ENCODE measurements around the gene LBP. TPM values are rescaled to one million over a fixed set of nuclear protein-coding genes. Genes with fewer than 3 reads are reported as not detected.

The LBP gene, protein sequence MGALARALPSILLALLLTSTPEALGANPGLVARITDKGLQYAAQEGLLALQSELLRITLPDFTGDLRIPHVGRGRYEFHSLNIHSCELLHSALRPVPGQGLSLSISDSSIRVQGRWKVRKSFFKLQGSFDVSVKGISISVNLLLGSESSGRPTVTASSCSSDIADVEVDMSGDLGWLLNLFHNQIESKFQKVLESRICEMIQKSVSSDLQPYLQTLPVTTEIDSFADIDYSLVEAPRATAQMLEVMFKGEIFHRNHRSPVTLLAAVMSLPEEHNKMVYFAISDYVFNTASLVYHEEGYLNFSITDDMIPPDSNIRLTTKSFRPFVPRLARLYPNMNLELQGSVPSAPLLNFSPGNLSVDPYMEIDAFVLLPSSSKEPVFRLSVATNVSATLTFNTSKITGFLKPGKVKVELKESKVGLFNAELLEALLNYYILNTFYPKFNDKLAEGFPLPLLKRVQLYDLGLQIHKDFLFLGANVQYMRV
- not detected in 2 replicates for total RNA-seq (2014; rRNA removed; shearing (Covaris generic); ENCODE audit: low replicate concordance)

DNA sequence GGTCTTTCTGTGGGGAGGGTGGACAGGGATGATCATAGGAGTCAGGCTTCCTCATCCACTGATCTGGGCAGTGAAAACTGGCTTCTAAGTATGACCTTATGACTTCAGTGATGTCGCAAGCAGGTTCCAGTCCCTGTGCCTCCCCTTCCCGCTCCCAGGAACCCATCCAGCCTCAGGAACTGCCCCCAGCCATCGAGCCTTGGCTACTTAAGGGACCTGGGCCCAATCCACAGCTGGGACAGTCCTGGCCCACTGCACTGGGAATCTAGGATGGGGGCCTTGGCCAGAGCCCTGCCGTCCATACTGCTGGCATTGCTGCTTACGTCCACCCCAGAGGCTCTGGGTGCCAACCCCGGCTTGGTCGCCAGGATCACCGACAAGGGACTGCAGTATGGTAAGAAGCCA is at the start of gene LBP:
LBP (plus strand) TSS at position 236 of the 405 bp plus-strand sequence; CDS start at position 271, 35 bp downstream.
- Histone ChIP-seq H3K36me3 (no peaks in the 10 kb centered on the region), H3K4me3 (no peak within 1 kb of the TSS), H3K9me3 (no peaks in the 10 kb centered on the region), H3K27me3 (no peaks in the 10 kb centered on the region)
- DNase-seq, result no peak

DNA sequence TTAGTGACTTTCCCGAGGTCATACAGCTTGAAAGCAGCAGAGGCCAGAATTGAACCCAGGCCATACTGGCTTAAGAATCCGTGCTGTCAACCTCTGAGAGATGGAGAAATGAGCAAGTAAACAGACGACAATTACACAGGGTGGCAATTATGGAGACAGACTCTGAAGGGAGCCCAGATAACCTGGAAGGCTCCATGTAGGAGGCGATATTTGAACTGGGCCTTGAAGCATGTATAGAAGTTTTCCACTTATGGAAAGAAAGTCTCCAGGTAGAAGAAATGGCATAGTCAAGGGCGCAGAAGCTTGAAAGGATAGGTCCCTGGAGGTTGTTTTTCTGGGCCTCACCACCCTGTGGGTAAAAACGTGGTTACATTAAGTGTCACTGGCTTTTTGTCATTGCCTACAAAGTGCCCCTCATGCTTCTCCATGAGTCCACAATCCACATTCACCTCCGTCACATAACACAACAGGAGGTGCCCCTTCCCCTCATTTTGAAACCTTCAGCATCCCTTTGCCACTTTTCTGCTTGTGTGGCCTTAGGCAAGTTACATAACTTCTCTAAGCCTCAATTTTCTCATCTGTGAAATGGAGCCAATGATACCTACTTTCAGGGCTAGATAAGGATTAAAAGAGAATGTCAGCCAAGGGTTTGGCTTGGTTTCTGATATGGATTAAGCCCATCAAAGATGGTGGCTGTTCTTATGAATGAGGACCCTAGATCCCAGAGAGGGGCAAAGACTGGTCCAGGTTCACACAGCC is 48.2 kb upstream of the LBP start:
- no peaks in the 10 kb centered on the region for H3K9me3 ChIP-seq
- no peak for DNase-seq
- no peak overlapping the region for H3K4me3 ChIP-seq
- no peaks in the 10 kb centered on the region for H3K36me3 ChIP-seq
- no peaks in the 10 kb centered on the region for H3K27me3 ChIP-seq

DNA sequence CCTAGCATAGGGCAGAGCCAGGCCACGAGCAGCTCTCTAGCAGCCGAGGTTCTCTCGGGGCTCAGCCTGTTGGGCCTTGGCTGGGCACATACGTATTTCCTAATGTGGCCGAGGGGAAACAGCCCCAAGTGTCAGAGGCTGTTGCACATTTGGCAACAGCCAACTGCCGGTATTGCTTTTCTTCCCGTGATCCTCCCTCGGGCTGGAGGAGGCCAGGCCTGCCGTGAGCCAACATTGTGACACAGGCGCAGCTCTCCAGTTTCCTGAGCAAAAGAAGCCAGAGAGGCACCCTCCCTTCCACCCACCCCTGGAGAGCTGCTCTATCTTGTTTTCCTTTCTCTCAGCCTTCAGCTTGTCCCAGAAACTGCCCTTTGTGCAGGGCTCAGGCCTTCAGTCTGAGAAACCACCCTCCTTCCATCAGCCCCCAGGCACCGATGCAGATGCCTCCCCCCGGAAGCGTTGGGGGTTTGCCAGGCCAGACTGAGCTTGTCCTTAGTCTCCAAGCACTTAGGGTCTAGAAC is 47.5 kb upstream of the LBP start:
- no peak overlapping the region for H3K4me3 ChIP-seq
- H3K36me3 ChIP-seq, result no peaks in the 10 kb centered on the region
- no peak for DNase-seq
- H3K27me3 ChIP-seq, result no peaks in the 10 kb centered on the region
- no peaks in the 10 kb centered on the region for H3K9me3 ChIP-seq

DNA sequence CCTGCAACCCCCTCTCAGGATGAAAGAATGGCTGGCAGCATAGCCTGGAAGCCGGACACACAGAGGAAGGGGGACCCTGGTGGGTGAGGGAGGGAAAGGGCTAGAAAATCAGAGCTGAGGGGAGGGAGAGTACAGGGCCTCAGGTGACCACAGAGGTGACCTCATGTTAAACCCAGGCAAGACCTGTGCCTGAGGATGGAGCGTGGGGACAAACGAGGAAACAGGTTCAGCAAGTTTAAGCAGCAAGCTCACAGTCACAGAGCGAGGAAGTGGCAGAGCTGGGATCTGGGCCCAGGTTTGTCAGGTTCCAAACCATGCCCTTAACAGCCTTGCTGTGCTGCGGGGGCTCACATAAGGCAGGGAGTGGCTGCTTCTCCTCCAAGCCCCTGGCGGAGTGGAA is 46.3 kb upstream of the LBP start:
- no peak for DNase-seq
- Histone ChIP-seq H3K36me3 (no peaks in the 10 kb centered on the region), H3K9me3 (no peaks in the 10 kb centered on the region), H3K4me3 (no peak overlapping the region), H3K27me3 (no peaks in the 10 kb centered on the region)

DNA sequence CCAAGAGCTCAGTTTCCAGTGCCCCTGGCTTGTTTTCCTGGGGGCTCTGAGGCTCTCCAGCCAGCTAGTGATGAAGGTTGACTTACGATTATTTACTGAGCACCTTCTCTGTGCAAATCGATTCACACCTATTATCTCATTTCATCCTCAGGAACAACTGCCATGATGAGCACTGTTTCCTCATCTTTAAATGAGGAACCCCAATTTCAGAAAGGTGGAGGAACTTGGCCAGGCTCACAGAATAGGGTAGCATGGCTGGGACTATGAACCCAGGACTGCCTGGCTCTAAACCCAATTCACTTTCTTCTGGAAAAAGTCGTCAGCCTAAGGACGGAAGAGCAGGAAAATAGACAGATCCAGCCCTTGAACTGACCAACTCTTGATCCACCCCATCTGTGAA is 45.8 kb upstream of the LBP start:
- Histone ChIP-seq H3K4me3 (no peak overlapping the region), H3K27me3 (no peaks in the 10 kb centered on the region), H3K36me3 (no peaks in the 10 kb centered on the region), H3K9me3 (no peaks in the 10 kb centered on the region)
- DNase-seq, result no peak

DNA sequence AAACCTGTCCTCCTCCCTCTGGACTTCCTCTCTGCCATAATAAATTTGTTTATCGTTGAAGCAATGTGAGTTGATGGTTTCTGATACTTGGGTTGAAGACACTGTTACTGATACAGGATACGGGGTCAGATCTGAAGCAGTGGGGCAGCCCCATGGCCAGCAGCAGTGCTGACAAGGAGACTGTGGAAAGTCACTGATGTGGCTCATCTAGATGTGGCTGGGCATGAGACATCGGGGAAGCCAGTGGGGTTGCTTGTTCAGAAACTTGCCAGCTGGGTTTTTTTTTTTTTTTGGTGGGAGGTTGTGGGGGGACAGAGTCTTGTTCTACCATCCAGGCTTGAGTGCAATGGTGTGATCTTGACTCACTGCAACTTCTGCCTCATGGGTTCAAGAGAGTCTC is 45.0 kb upstream of the LBP start:
- H3K27me3 ChIP-seq, result no peaks in the 10 kb centered on the region
- H3K36me3 ChIP-seq, result no peaks in the 10 kb centered on the region
- no peaks in the 10 kb centered on the region for H3K9me3 ChIP-seq
- H3K4me3 ChIP-seq, result no peak overlapping the region
- DNase-seq, result no peak

DNA sequence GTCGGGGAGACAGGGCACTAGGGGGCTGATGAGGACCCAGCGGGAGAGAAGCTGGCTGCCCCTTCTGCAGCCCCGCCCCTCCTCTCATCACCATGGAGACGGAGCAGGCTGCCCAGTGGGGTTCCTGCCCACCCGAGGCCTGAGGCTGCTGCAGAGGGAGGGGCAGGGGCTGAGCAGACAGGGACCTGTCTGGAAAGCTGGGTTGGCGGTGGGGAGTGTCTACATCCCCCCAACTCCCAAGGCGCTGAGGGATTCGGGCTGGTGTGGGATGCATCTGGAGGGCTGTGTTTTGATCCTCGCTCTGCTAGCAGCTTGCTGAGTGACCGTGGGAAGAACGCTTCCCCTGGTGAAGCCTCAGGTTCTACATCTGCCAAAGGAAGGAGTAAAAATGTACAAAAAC is 43.5 kb upstream of the LBP start:
- Histone ChIP-seq H3K4me3 (no peak overlapping the region), H3K9me3 (no peaks in the 10 kb centered on the region), H3K36me3 (no peaks in the 10 kb centered on the region), H3K27me3 (no peaks in the 10 kb centered on the region)
- DNase-seq, result no peak

DNA sequence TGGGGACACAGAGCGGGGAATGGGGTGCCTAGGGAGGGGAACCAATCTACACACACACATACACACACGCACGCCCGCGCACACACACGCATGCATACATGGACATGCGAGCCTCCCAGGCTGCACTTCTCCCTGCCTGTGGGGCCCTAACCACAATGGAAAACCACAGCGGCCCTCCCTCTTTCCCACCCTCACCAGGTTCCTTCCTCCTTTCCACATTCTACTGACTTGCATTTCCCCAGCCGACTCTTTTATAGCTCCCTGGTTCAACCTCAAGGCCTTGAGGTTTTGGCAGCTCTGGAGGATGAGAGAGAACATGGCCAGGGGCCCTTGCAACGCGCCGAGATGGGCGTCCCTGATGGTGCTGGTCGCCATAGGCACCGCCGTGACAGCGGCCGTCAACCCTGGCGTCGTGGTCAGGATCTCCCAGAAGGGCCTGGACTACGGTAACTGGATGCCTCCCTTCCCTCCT is 42.3 kb upstream of the LBP start, which contains the start of gene BPI:
BPI (plus strand) TSS at position 249 of the 472 bp plus-strand sequence; CDS start at position 317, 68 bp downstream.
- DNase-seq, result no peak
- Histone ChIP-seq H3K9me3 (peaks cover 3% of the 10 kb centered on the region; the same call in 1 of the 2 replicates), H3K27me3 (no peaks in the 10 kb centered on the region), H3K36me3 (no peaks in the 10 kb centered on the region), H3K4me3 (no peak within 1 kb of the TSS)

DNA sequence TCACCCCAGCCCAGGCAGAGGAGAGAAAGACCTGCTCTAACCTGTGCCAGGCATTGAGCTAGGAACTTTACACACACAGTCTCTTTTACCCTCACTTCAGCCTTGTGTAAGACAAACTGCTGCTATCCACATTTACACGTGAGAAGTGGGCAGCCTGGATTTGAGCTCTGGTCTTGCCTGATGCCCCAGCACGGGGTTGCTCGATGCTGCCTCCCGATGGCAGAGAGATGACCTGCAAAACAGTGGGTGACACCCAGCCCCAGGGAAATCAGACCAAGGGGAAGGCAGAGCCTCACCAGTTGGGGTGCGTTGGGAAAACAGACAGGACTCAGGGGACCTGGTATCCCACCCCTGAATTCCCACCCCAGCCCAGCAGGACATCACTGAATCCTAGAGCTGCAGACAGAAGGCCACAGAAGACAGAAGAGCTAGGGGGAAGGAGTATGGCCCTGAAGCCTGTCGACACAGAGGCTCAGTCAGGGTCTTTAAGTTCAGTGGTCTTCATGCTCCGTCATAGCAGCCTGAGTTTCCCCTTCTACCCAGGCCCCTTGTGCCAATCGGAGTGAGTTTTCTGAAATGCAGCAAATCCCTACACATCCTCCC is 41.3 kb upstream of the LBP start:
- Histone ChIP-seq H3K36me3 (no peaks in the 10 kb centered on the region), H3K27me3 (no peaks in the 10 kb centered on the region), H3K4me3 (no peak overlapping the region), H3K9me3 (peaks cover 3% of the 10 kb centered on the region; the same call in 1 of the 2 replicates)
- peak; percentile 40 for DNase-seq

DNA sequence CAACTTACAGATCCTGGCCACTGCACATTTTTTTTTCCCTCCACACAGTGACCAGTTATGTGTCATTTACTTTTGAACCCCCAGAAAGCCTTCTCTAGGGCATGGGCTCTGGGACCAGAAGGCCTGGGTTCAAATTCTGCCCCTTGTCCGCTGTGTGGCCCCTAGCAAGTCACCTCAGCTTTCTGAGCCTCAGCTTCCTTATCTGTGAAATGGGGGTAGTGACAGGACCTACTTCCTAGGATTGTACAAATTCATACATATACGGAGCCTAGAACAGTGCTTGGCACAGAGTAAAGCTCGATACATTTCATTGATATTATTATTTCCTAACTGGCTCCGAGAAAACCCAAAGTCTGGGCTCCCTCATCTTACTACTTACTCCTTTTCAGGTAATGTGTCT is 40.7 kb upstream of the LBP start:
- no peak for DNase-seq
- no peak overlapping the region for H3K4me3 ChIP-seq
- H3K9me3 ChIP-seq, result peaks cover 3% of the 10 kb centered on the region; the same call in 1 of the 2 replicates
- no peaks in the 10 kb centered on the region for H3K36me3 ChIP-seq
- H3K27me3 ChIP-seq, result no peaks in the 10 kb centered on the region

DNA sequence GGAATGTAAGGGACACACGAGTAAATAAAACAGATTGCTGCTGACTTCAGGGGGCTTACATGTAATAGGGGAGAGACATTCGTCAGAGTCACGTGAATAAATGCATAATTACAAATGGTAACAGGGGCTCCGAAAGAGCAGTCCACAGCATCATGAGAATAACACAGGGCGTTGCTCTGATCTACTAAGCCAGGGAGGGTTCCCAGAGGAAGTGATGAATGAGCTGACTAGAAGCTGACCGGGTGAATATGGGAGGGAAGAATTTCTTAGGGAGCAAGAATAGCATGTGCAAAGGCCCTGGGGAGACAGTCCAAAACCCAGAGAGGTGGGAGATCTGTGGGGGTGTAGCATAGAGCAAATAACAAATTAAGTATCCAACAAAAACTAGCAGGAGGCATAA is 39.9 kb upstream of the LBP start:
- peaks cover 3% of the 10 kb centered on the region; the same call in 1 of the 2 replicates for H3K9me3 ChIP-seq
- H3K27me3 ChIP-seq, result no peaks in the 10 kb centered on the region
- H3K36me3 ChIP-seq, result no peaks in the 10 kb centered on the region
- DNase-seq, result no peak
- H3K4me3 ChIP-seq, result no peak overlapping the region

DNA sequence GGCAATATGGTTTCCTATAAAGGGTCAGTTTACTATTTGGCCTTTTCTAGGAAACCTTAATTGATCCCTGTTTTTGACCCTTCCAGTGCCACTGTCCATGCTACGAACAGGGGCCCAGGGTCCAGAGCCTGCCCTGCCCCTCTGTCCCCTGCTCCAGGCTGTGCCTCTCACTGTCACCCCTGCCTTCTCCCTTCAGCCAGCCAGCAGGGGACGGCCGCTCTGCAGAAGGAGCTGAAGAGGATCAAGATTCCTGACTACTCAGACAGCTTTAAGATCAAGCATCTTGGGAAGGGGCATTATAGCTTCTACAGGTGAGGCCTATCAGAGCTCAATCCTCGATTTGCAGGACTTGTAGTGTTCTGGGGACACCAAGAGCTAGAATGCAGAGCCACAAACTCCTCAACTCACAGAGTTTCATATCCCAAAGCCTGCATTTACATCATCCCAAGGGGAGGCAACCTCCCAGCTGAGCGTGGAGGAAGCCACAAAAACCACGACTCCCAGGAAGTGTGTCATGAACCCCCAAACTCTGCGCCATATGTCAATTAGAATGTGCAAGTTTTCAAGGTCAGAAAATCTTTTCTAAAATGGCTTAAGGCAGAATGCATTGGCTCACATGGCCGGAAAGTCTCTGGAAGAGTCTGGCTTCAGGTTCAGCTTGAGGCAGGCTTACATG is 38.8 kb upstream of the LBP start:
- no peaks in the 10 kb centered on the region for H3K27me3 ChIP-seq
- no peaks in the 10 kb centered on the region for H3K36me3 ChIP-seq
- H3K9me3 ChIP-seq, result peaks cover 3% of the 10 kb centered on the region; the same call in 1 of the 2 replicates
- H3K4me3 ChIP-seq, result no peak overlapping the region
- DNase-seq, result no peak

DNA sequence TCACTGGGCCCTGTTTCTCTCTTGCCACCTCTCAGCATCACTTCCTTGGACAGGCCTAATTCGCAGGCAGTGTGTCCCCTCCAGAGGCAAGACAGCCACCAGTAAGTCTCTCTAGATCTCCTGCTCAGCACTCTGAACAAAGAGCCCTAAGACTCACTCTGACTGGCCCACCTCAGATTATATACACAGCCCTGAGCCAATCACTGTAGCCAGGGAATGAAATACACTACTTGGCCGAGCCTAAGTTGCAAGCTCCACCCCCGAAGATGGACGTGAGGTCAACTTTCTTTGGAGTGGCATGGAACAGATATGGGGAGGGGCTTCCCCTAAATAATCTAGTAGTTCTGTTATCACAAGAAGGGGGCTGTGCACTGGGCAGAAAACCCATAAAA is 38.2 kb upstream of the LBP start:
- Histone ChIP-seq H3K4me3 (no peak overlapping the region), H3K9me3 (peaks cover 3% of the 10 kb centered on the region; the same call in 1 of the 2 replicates), H3K36me3 (no peaks in the 10 kb centered on the region), H3K27me3 (no peaks in the 10 kb centered on the region)
- DNase-seq, result no peak

DNA sequence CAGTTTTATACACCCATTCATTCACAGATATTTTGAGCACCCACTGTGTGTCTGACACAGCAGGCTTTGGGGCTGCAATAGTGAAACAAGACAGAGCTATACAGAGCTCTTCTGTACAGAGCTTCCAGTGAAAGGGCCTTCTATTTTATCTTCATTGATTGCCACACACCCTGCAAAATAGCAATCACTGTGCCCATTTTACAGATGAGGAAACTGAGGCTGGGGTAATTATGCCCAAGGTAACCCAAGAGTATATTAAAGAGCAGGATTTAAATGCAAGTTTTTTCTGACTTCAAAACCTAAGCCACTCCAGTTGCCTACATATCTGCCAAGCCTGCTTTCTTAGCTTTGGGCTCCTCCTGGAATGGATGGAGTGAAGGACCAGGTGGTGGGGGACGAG is 37.8 kb upstream of the LBP start:
- Histone ChIP-seq H3K27me3 (no peaks in the 10 kb centered on the region), H3K4me3 (no peak overlapping the region), H3K9me3 (peaks cover 3% of the 10 kb centered on the region; the same call in 1 of the 2 replicates), H3K36me3 (no peaks in the 10 kb centered on the region)
- DNase-seq, result no peak

DNA sequence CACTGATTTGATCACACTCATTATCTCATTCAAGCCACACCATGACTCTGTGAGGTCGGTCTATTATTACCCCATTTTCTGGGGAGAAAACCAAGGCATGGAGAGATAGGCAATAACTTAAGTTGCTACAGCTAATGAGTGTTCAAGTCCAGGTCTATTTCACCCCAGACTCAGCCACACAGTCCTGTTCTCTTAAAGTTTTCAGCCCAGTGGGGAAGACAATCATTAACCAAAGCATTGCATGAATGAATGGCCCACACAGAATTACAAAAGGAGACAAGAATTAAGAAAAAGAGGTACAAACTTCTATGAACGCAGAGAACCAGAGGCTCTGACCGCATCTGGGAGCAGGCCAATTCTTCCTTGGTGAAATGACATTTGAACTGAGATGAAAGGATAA is 35.2 kb upstream of the LBP start:
- no peak overlapping the region for H3K4me3 ChIP-seq
- H3K9me3 ChIP-seq, result peaks cover 3% of the 10 kb centered on the region; the same call in 1 of the 2 replicates
- no peaks in the 10 kb centered on the region for H3K36me3 ChIP-seq
- DNase-seq, result no peak
- no peaks in the 10 kb centered on the region for H3K27me3 ChIP-seq

DNA sequence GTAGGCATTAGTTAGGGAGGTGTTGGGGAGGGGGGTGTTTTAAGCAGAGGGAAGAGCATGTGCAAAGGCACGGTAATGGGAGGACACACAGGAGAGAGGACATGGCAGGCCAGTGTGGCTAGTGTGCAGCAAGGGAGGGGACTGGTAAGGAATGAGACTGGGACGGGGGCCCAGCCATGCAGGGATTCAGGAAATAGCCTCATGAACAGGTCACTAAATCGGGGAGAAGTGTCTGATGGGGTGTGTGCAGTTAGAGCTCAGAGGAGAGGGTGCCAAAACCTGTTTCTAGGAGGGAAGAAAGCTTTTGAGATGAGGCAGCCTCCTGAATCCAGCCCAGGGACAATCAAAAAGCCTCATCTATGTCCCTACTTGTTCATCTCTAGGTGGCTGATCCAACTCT is 34.8 kb upstream of the LBP start:
- H3K4me3 ChIP-seq, result no peak overlapping the region
- H3K36me3 ChIP-seq, result no peaks in the 10 kb centered on the region
- H3K27me3 ChIP-seq, result no peaks in the 10 kb centered on the region
- no peak for DNase-seq
- peaks cover 3% of the 10 kb centered on the region; the same call in 1 of the 2 replicates for H3K9me3 ChIP-seq

Data from MG63 (cell line).